G401 (cell line): ENCODE data around the gene FOXD4L6. TPM values are rescaled to one million over a fixed set of nuclear protein-coding genes. Genes with fewer than 3 reads are reported as not detected.

ENCODE experiments used
- total RNA-seq: library from RNA; depleted of rRNA; stranded (reverse); fragments of >200 nt; shearing (Covaris generic); gene quantifications from 2 replicates; pipeline ENCODE4 v1.2.3, GENCODE V29; 2014; rRNA removed

Gene FOXD4L6
- total RNA-seq, 1 experiment from 2014 or later = not detected

Other genes with a start within 250 kb of the FOXD4L6 start
- gene ZNG1F, start 60.6 kb upstream of the FOXD4L6 start, total RNA-seq = 1.0 and 2.5 TPM in 2 replicates